H1 (cell line): ENCODE results near the gene MACROD2. TPM values are rescaled to one million over a fixed set of nuclear protein-coding genes. Genes with fewer than 3 reads are reported as not detected.

Source experiments
- CTCF ChIA-PET: fragments of 300-600 bp; sonication (Branson Sonifier 250); formaldehyde crosslinking; loops from one replicate; lab custom pipeline; 2021; ENCODE audit not compliant: partially characterized antibody; lab: Charles Lee
- POLR2A ChIA-PET: fragments of 300-600 bp; sonication (Branson Sonifier 250); formaldehyde crosslinking; loops from one replicate; lab custom pipeline; 2021; ENCODE audit warnings: inconsistent platforms; ENCODE audit not compliant: partially characterized antibody; lab: Charles Lee
- DNase-seq, 2 experiments: peaks; one replicate each; pipeline versions ENCODE4 v3.0.0 to v3.0.0-alpha.2; 2010 to 2022; ENCODE audit warnings: low spot score in 2 of 2, low read depth in 1 of 2, mixed read lengths in 1 of 2
- FAIRE-seq: peaks from 2 replicates; lab custom pipeline; 2011; peaks lifted over from hg19 to GRCh38; lab: Jason Lieb, UNC
- H2AFZ ChIP-seq: 2 replicates; pipeline ENCODE4 v1.8.1; 2012; ENCODE audit warnings: low read length, inconsistent platforms
- H2AK5ac ChIP-seq: 2 replicates; pipeline ENCODE4 v1.6.1; 2013; ENCODE audit warnings: low read depth, low read length
- H2BK120ac ChIP-seq: replicated peaks from 2 replicates; pipeline ENCODE3; 2013; ENCODE audit warnings: low read depth, low read length, inconsistent platforms
- H2BK12ac ChIP-seq: 2 replicates; pipeline ENCODE4 v1.6.1; 2013; ENCODE audit warnings: low read depth, low read length
- H2BK15ac ChIP-seq: 2 replicates; pipeline ENCODE4 v1.6.1; 2013; ENCODE audit warnings: low read length
- H2BK20ac ChIP-seq: 2 replicates; pipeline ENCODE4 v1.6.1; 2013; ENCODE audit warnings: low read length
- H2BK5ac ChIP-seq: 2 replicates; pipeline ENCODE4 v1.6.1; 2013; ENCODE audit warnings: low read depth, low read length
- H3K14ac ChIP-seq: 2 replicates; pipeline ENCODE4 v1.6.1; 2013; ENCODE audit warnings: inconsistent platforms; ENCODE audit not compliant: insufficient read length
- H3K18ac ChIP-seq: 2 replicates; pipeline ENCODE4 v1.6.1; 2013; ENCODE audit warnings: low read length; ENCODE audit errors: extremely low read depth
- H3K23ac ChIP-seq: 2 replicates; pipeline ENCODE4 v1.6.1; 2013; ENCODE audit warnings: inconsistent platforms; ENCODE audit not compliant: insufficient read length
- H3K23me2 ChIP-seq: 2 replicates; pipeline ENCODE4 v1.6.1; 2013; ENCODE audit warnings: low read depth, low read length
- H3K27ac ChIP-seq: 2 replicates; pipeline ENCODE4 v1.6.1; 2011; ENCODE audit warnings: low read depth, low read length, inconsistent platforms
- H3K27me3 ChIP-seq, 4 experiments: replicated peaks in 1 of 4; 1 replicate in 1 of 4; 2 replicates in 3 of 4; pipeline versions ENCODE4 v1.6.1 to v1.8.1; 2011 to 2013; ENCODE audit warnings: low read length in 3 of 4, mild to moderate bottlenecking in 3 of 4, inconsistent platforms in 2 of 4, mixed read lengths in 2 of 4, moderate library complexity in 1 of 4; ENCODE audit not compliant: control insufficient read depth in 3 of 4, insufficient read depth in 3 of 4; ENCODE audit errors: extremely low read depth in 1 of 4
- H3K36me3 ChIP-seq, 4 experiments: 2 replicates each; pipeline versions ENCODE4 v1.6.1 to v1.8.1; 2011 to 2013; ENCODE audit warnings: mild to moderate bottlenecking in 4 of 4, low read length in 3 of 4, moderate library complexity in 2 of 4, control low read depth in 1 of 4, inconsistent platforms in 1 of 4; ENCODE audit not compliant: insufficient read depth in 4 of 4, control insufficient read depth in 2 of 4
- H3K4ac ChIP-seq: replicated peaks from 2 replicates; pipeline ENCODE3; 2013; ENCODE audit warnings: low read length, low read depth, mixed read lengths, inconsistent platforms; ENCODE audit not compliant: insufficient read length
- H3K4me1 ChIP-seq, 4 experiments: replicated peaks in 1 of 4; 1 replicate in 1 of 4; 2 replicates in 3 of 4; pipeline versions ENCODE4 v1.6.1 to v1.8.1; 2011 to 2013; ENCODE audit warnings: low read length in 3 of 4, inconsistent platforms in 2 of 4, mixed read lengths in 1 of 4; ENCODE audit not compliant: insufficient read depth in 4 of 4, control insufficient read depth in 3 of 4
- H3K4me2 ChIP-seq, 2 experiments: 2 replicates each; pipeline versions ENCODE4 v1.6.1 to v1.8.1; 2011 to 2013; ENCODE audit warnings: low read depth in 2 of 2, low read length in 2 of 2, control low read depth in 1 of 2, inconsistent platforms in 1 of 2, mild to moderate bottlenecking in 1 of 2; ENCODE audit not compliant: insufficient read depth in 1 of 2
- H3K4me3 ChIP-seq, 4 experiments: fragments of 200-600, 300-600 bp in 1 of 4; sonication (generic), shearing (Covaris generic), sonication (Bioruptor Twin) in 1 of 4; 2 replicates each; pipeline versions ENCODE4 v1.5.1 to v1.8.1; 2011 to 2016; ENCODE audit warnings: low read length in 4 of 4, low read depth in 3 of 4, control low read depth in 2 of 4, inconsistent platforms in 2 of 4, mild to moderate bottlenecking in 2 of 4, mixed read lengths in 1 of 4, moderate library complexity in 1 of 4; ENCODE audit not compliant: insufficient read depth in 2 of 4; ENCODE audit errors: extremely low read depth in 1 of 4
- H3K56ac ChIP-seq: replicated peaks from 2 replicates; pipeline ENCODE3; 2013; ENCODE audit warnings: low read depth, mild to moderate bottlenecking, mixed read lengths, low read length, inconsistent platforms; ENCODE audit not compliant: insufficient read length
- H3K79me1 ChIP-seq: 2 replicates; pipeline ENCODE4 v1.6.1; 2013; ENCODE audit warnings: low read depth, low read length, control low read depth
- H3K79me2 ChIP-seq, 2 experiments: 2 replicates each; pipeline versions ENCODE4 v1.6.1 to v1.8.1; 2012 to 2013; ENCODE audit warnings: low read length in 2 of 2, mild to moderate bottlenecking in 2 of 2, inconsistent platforms in 1 of 2; ENCODE audit not compliant: insufficient read depth in 2 of 2, control insufficient read depth in 1 of 2
- H3K9ac ChIP-seq, 4 experiments: replicated peaks in 1 of 4; 1 replicate in 1 of 4; 2 replicates in 3 of 4; pipeline versions ENCODE4 v1.6.1 to v1.8.1; 2011 to 2013; ENCODE audit warnings: low read depth in 3 of 4, low read length in 3 of 4, control low read depth in 2 of 4, mild to moderate bottlenecking in 2 of 4, moderate library complexity in 2 of 4, inconsistent platforms in 1 of 4; ENCODE audit errors: extremely low read depth in 1 of 4
- H3K9me3 ChIP-seq, 2 experiments: 2 replicates each; pipeline versions ENCODE4 v1.6.1 to v1.8.1; 2012 to 2013; ENCODE audit warnings: mild to moderate bottlenecking in 2 of 2, moderate library complexity in 2 of 2, control low read depth in 1 of 2, inconsistent platforms in 1 of 2, low read depth in 1 of 2, low read length in 1 of 2, mixed read lengths in 1 of 2; ENCODE audit not compliant: insufficient read depth in 2 of 2
- H4K20me1 ChIP-seq, 2 experiments: replicated peaks in 1 of 2; 2 replicates each; pipeline versions ENCODE3 to v1.8.1; 2011 to 2013; ENCODE audit warnings: inconsistent platforms in 2 of 2, low read length in 2 of 2, mild to moderate bottlenecking in 1 of 2; ENCODE audit not compliant: insufficient read depth in 2 of 2, control insufficient read depth in 1 of 2
- H4K5ac ChIP-seq: 2 replicates; pipeline ENCODE4 v1.6.1; 2013; ENCODE audit warnings: low read length, low read depth, mixed read lengths, inconsistent platforms; ENCODE audit not compliant: insufficient read length
- H4K8ac ChIP-seq: 2 replicates; pipeline ENCODE4 v1.8.0; 2013; ENCODE audit warnings: mild to moderate bottlenecking, moderate library complexity, low read length, inconsistent platforms; ENCODE audit not compliant: insufficient read depth; ENCODE audit errors: extremely low read depth
- H4K91ac ChIP-seq: replicated peaks from 2 replicates; pipeline ENCODE3; 2013; ENCODE audit warnings: low read length, mixed read lengths, inconsistent platforms; ENCODE audit not compliant: insufficient read length
- ATF2 ChIP-seq: IDR thresholded peaks from 2 replicates; pipeline ENCODE4 v1.6.1; 2012; ENCODE audit warnings: low read length, inconsistent platforms
- BCL11A ChIP-seq, 2 experiments: IDR thresholded peaks; one replicate each; pipeline ENCODE4 v1.6.1; 2011; ENCODE audit warnings: low read depth in 2 of 2, low read length in 2 of 2, mild to moderate bottlenecking in 2 of 2
- CHD2 ChIP-seq: IDR thresholded peaks from 2 replicates; pipeline ENCODE4 v1.6.1; 2012; ENCODE audit warnings: low read length, improper control_type of control experiment
- CREB1 ChIP-seq: IDR thresholded peaks from 2 replicates; pipeline ENCODE4 v1.6.1; 2012; ENCODE audit warnings: inconsistent platforms
- EP300 ChIP-seq, 2 experiments: IDR thresholded peaks; 1 replicate in 1 of 2; 2 replicates in 1 of 2; pipeline ENCODE4 v1.6.1; 2011 to 2012; ENCODE audit warnings: low read depth in 2 of 2, low read length in 2 of 2, mild to moderate bottlenecking in 2 of 2, borderline replicate concordance in 1 of 2, inconsistent platforms in 1 of 2, moderate library complexity in 1 of 2
- GTF2F1 ChIP-seq: IDR thresholded peaks from 2 replicates; pipeline ENCODE4 v1.6.1; 2012; ENCODE audit warnings: low read depth, low read length, improper control_type of control experiment, borderline replicate concordance
- HDAC6 ChIP-seq: IDR thresholded peaks from one replicate; pipeline ENCODE4 v1.7.1; 2012; ENCODE audit warnings: low read depth, mild to moderate bottlenecking, inconsistent platforms, low read length, moderate library complexity
- KDM1A ChIP-seq: fragments of 200-600, 300-600 bp; sonication (generic); IDR thresholded peaks from 2 replicates; pipeline ENCODE4 v1.7.1; 2016; ENCODE audit warnings: mild to moderate bottlenecking, low read length, borderline replicate concordance
- MAFK ChIP-seq: IDR thresholded peaks from 2 replicates; pipeline ENCODE4 v1.6.1; 2012; ENCODE audit warnings: low read depth, mild to moderate bottlenecking, improper control_type of control experiment, low read length
- NRF1 ChIP-seq: IDR thresholded peaks from 2 replicates; pipeline ENCODE4 v1.6.1; 2011; ENCODE audit warnings: mild to moderate bottlenecking, low read depth, low read length, improper control_type of control experiment
- POLR2A ChIP-seq, 2 experiments: IDR thresholded peaks; 1 replicate in 1 of 2; 2 replicates in 1 of 2; pipeline ENCODE4 v1.6.1; 2011; ENCODE audit warnings: low read depth in 2 of 2, low read length in 2 of 2, mild to moderate bottlenecking in 2 of 2; ENCODE audit errors: control extremely low read depth in 1 of 2
- RBBP5 ChIP-seq: IDR thresholded peaks from 2 replicates; pipeline ENCODE4 v1.7.1; 2012; ENCODE audit warnings: low read depth, mild to moderate bottlenecking, inconsistent platforms, low read length, moderate library complexity, borderline replicate concordance
- YY1 ChIP-seq: IDR thresholded peaks from 2 replicates; pipeline ENCODE4 v1.6.1; 2011; ENCODE audit warnings: low read depth, mild to moderate bottlenecking, low read length
- WGBS, 2 experiments: shearing (Covaris generic) in 1 of 2; methylation state at CpG; one replicate each; pipeline versions ENCODE4 v1.1.6 to v1.1.7; 2013 to 2015; ENCODE audit warnings: low lambda C conversion rate in 2 of 2, mixed read lengths in 2 of 2, inconsistent platforms in 1 of 2, low coverage in 1 of 2, missing lambda C conversion rate in 1 of 2; ENCODE audit not compliant: insufficient replicate concordance in 2 of 2, insufficient coverage in 1 of 2, insufficient read length in 1 of 2; ENCODE audit errors: extremely low coverage in 1 of 2, missing lambda C conversion rate in 1 of 2; 5-methylcytosine and 5-hydroxymethylcytosine counted together
- polyA plus RNA-seq, 7 experiments: library from polyadenylated mRNA; depleted of rRNA in 3 of 7; stranded (reverse) in 5 of 7; unstranded in 2 of 7; fragments of >200 nt in 5 of 7; fragments of 200-250 nt in 2 of 7; gene quantifications; 1 replicate in 5 of 7; 2 replicates in 1 of 7; 4 replicates in 1 of 7; pipeline versions ENCODE4 v1.2.1 to v1.2.3, GENCODE V29; 2011 to 2013; ENCODE audit warnings: missing spikeins in 2 of 7, mixed read lengths in 2 of 7
- total RNA-seq: library from RNA; stranded (reverse); fragmentation: NEBNext Ultra II Directional; extraction: Animal tissue kit (Norgen Biotek cat#: 25700); gene quantifications from 2 replicates; pipeline ENCODE4 v1.2.1, GENCODE V29; 2021

MACROD2 gene
- total and polyA plus RNA-seq, 2 of the 8 experiments (the other 6 are each of a cell fraction or from before 2014, with no cell fraction given), result 0.70 to 3.9 TPM

- DNase-seq (no peak), FAIRE-seq (no peak)
- H3K79me1 ChIP-seq, result no peaks in the 10 kb centered on the region
- no peaks in the 10 kb centered on the region for H3K9me3 ChIP-seq
- no peak overlapping the region for H3K4me3 ChIP-seq
- no peaks in the 10 kb centered on the region for H3K23me2 ChIP-seq
- H2AFZ ChIP-seq, result no peak overlapping the region; the same call in 1 of the 2 replicates
- ChIA-PET POLR2A (no interaction called here), CTCF (no interaction called here)
- no peak overlapping the region for H3K56ac ChIP-seq
- no peak overlapping the region for H3K18ac ChIP-seq
- H2BK12ac ChIP-seq, result no peak overlapping the region
- no peak overlapping the region for H3K4ac ChIP-seq
- H4K91ac ChIP-seq, result no peak overlapping the region
- H2BK5ac ChIP-seq, result no peak overlapping the region
- H2BK120ac ChIP-seq, result no peak overlapping the region
- H3K27me3 ChIP-seq, result no peaks in the 10 kb centered on the region
- no peak overlapping the region for H4K5ac ChIP-seq
- H3K27ac ChIP-seq, result no peak overlapping the region
- peaks cover 0 to 2% (median under 1%) of the 10 kb centered on the region in 4 experiments; a peak in 3 of 7 replicates for H3K4me1 ChIP-seq
- H3K36me3 ChIP-seq, result no peaks in the 10 kb centered on the region
- no peak overlapping the region for H3K4me2 ChIP-seq
- no peak overlapping the region for H3K14ac ChIP-seq
- H2BK15ac ChIP-seq, result no peak overlapping the region
- no peak overlapping the region for H3K9ac ChIP-seq
- no peak overlapping the region for H2BK20ac ChIP-seq
- 80% methylated on average over 4 of the region's 4 CpGs; no CpG with 5 or more reads in 1 of the 2 experiments for WGBS, 2 experiments
- no peaks in the 10 kb centered on the region for H3K79me2 ChIP-seq
- H4K8ac ChIP-seq, result no peak overlapping the region
- H3K23ac ChIP-seq, result no peak overlapping the region
- no peak overlapping the region for H2AK5ac ChIP-seq
- no peaks in the 10 kb centered on the region for H4K20me1 ChIP-seq
- TF ChIP-seq RBBP5, result no peak
- no peak for TF ChIP-seq ATF2
- TF ChIP-seq GTF2F1, result no peak
- TF ChIP-seq NRF1, result no peak
- no peak for TF ChIP-seq POLR2A (IDR thresholded peaks at IDR 0.05; ENCODE audit: control extremely low read depth in 1 of 2, low read depth in 2 of 2, low read length in 2 of 2)
- no peak for TF ChIP-seq HDAC6
- no peak for TF ChIP-seq EP300 (IDR thresholded peaks at IDR 0.05; ENCODE audit: borderline replicate concordance in 1 of 2, low read depth in 2 of 2, low read length in 2 of 2)
- no peak for TF ChIP-seq YY1
- TF ChIP-seq CHD2, result no peak
- no peak for TF ChIP-seq KDM1A
- TF ChIP-seq BCL11A (IDR thresholded peaks at IDR 0.05; ENCODE audit: low read depth in 2 of 2, low read length in 2 of 2), result no peak
- no peak for TF ChIP-seq CREB1
- no peak for TF ChIP-seq MAFK
These were observed 380.2 kb downstream of the MACROD2 start for GRCh38 chr20:14375416-14375985.
